GM18505 (cell line): ENCODE measurements around the gene MAMDC2.
A peak's percentile ranks its signal among the peaks of the same experiment; 100 is the strongest.
"Not testable (repeated sequence)": the region's sequence is repeated elsewhere in the genome, so short reads cannot be mapped to it uniquely, and the experiment has no call there.

Experiments used
- ATAC-seq: cut with Tn5 transposase; IDR thresholded peaks from one replicate; pipeline ENCODE4 v1.9.1; 2021; ENCODE audit not compliant: unreplicated experiment
- POLR2A ChIP-seq: IDR thresholded peaks from 4 replicates; pipeline ENCODE4 v1.6.1; 2011; ENCODE audit warnings: borderline replicate concordance; ENCODE audit not compliant: insufficient read depth, insufficient read length; ENCODE audit errors: extremely low read depth

The MAMDC2 gene

DNA sequence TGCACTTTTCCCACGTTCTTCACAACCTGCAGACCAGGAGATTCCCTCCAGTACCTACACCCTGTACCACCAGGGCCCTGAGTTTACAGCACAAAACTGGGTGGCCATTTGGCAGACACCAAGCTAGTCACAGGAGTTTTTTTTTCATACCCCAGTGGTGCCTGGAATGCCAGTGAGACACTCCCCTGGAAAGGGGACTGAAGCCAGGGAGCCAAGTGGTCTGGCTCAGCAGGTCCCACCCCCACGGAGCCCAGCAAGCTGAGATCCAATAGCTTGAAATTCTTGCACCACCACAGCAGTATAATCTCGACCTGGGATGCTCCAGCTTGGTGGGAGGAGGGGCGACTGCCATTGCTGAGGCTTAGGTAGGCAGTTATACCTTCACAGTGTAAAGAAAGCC lies 188.8 kb downstream of the MAMDC2 start:
- no peak for ATAC-seq
- no peak for TF ChIP-seq POLR2A

- not testable (repeated sequence) for ATAC-seq
These were observed 190.6 kb downstream of the MAMDC2 start for GRCh38 chr9:70234208-70234607.

- ATAC-seq: not testable (repeated sequence)
These were observed 202.3 kb downstream of the MAMDC2 start for GRCh38 chr9:70245952-70246351.

DNA sequence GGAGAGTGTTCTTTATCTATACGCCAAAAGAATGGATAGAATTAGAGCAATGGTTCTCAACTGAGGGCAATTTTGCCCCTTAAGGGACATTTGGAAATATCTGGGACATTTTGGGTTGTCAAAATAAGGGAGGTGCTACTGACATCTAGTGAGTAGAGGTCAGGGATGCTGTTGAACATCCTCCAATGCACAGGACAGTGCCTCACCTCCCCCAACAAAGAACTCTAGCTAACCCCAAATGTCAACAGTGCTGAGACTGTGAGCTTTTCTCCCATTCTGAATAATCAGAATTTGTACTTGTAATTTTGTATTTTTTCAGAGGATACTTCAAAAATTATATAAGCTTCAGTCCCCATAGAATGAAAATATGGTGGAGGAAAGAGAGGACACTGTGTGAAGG lies 206.6 kb downstream of the MAMDC2 start:
- ATAC-seq: no peak

GRCh38 chr9:70255486-70255885 lies 211.8 kb downstream of the MAMDC2 start:
- ATAC-seq: no peak
- no peak for TF ChIP-seq POLR2A

More for the DNA sequence above, 206.6 kb downstream of the MAMDC2 start:
- no peak for TF ChIP-seq POLR2A

GRCh38 chr9:70256123-70256551 lies 212.5 kb downstream of the MAMDC2 start:
- TF ChIP-seq POLR2A: no peak
- no peak for ATAC-seq

- no peak for ATAC-seq
- no peak for TF ChIP-seq POLR2A
These were observed 213.9 kb downstream of the MAMDC2 start for GRCh38 chr9:70257502-70257901.

- TF ChIP-seq POLR2A: no peak
These were observed 214.5 kb downstream of the MAMDC2 start for GRCh38 chr9:70257991-70258691.

DNA sequence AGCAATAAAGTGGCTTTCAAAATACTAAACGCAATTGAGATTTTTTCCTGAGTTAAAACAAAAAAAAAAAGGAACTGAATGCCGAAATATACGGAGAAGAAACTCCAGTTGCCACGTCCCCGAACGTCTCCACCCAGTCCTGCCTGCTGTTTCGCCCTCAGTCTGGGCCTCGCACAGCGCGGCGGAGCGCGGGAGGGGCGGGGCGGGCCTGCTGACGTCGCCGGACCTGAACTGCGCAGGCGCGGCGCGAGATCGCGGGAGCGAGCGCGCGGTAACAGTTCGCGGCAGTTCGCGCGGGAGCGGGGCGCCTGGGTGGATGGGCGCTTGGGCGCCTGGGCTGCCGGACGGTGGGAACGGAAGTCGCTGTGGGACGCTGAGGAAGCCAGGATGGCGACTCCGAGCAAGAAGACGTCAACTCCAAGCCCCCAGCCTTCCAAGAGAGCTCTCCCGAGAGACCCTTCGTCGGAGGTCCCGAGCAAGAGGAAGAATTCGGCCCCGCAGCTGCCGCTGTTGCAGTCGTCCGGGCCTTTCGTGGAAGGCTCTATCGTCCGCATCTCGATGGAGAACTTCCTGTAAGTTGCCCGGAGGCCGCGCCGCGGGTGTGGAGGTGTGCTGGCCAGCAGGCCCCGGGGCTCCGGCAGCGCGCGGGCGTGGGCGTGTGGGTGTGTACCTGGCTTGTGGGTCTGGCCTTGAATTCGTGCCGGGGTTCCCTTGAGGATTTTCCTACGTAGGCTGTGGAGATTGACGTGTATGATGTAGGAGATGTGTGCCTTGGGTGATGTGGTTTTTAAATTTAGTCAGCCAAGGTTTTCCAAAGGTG lies 215.3 kb downstream of the MAMDC2 start, which contains the start of gene SMC5:
Gene SMC5, plus strand, starts transcription at position 287 of the 820 bp plus-strand sequence. Its CDS starts 101 bp downstream, at position 388.
- peak; percentile 88 for ATAC-seq

More at GRCh38 chr9:70257991-70258691, 214.5 kb downstream of the MAMDC2 start:
- peak; percentile 44 for ATAC-seq

GRCh38 chr9:70259512-70259802 lies 215.8 kb downstream of the MAMDC2 start:
- no peak for TF ChIP-seq POLR2A
- ATAC-seq: no peak

More for the DNA sequence above, 215.3 kb downstream of the MAMDC2 start, which contains the start of gene SMC5:
- peak; percentile 95 for TF ChIP-seq POLR2A

DNA sequence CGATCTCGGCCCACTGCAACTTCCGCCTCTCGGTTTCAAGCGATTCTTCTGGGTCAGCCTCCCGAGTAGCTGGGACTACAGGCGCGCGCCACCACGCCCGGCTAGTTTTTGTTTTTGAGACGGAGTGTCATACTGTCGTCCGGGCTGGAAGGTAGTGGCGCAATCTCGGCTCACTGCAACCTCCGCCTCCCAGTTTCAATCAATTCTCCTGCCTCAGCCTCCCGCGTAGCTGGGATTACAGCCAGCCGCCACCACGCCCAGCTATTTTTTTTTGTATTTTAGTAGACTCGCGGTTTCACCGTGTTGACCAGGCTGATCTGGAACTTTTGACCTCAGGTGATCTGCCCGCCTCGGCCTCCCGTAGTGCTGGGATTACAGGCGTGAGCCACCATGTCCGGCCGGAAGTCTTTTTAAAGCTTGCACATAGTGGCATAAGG lies 216.4 kb downstream of the MAMDC2 start:
- ATAC-seq: no peak
- TF ChIP-seq POLR2A: no peak

DNA sequence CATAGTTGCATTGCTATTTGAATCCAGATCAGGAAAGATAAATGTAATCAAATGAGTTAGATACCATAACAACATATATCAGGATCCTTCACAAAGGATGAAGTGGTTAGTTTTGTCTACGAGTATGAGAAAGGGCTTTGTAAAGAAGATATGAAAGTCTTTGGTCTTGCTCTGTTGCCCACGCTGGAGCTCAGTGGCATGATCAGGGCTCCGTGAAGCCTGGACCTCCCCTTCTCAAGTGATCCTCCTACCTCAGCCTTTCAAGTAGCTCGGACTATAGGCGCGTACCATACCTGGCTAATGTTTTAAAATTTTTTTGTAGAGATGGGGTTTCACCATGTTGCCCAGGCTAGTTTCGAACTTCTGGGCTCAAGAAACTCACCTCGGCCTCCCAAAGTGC lies 217.0 kb downstream of the MAMDC2 start:
- no peak for TF ChIP-seq POLR2A
- peak; percentile 27 for ATAC-seq

DNA sequence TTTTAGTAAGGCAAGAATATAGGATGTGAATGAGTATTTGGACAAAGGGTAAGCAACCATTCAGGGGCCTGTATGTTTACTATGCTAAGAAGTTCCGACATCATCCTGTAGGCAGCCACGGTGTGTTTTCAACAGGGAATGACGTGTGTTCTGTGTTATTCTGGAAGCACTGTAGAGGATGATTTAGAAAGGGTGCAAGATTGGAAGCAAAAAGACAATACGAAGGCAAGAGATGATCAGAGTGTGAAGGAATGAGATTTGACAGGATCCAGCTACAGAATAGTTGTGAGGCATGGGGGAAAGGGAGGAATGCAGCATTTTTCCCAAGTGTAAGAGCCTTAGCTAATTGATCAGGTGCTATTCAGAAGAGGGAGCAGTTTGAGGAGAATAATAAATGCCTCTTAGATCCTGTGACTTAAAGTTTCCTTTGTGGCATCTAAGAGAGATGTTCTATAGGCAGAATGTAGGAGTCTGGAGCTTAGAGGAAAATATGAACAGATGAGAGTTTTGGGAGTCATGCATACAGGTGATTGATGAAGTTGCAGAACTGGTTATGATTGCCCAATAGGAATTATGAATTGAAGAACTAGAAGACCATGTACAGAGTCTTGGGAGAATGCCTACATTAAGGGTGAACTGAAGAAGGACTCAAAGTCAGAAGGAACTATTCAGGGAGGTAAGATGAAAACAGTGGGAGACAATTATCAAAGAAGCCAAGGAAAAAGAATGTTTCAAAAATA lies 217.7 kb downstream of the MAMDC2 start:
- ATAC-seq: no peak
- no peak for TF ChIP-seq POLR2A
